C4-2B (cell line): Measurements from ENCODE around the gene OSBP2.

Experiments used
- H3K27ac ChIP-seq: fragments of 450-650 bp; 2 replicates; pipeline ENCODE4 v1.5.1; 2017
- CTCF ChIP-seq: fragments of 450-650 bp; conservative IDR thresholded peaks from 2 replicates; pipeline ENCODE4 v1.5.1; 2017; ENCODE audit warnings: mild to moderate bottlenecking
- ZFX ChIP-seq: fragments of 450-650 bp; IDR thresholded peaks from 2 replicates; pipeline ENCODE4 v1.6.1; 2017

Gene OSBP2

DNA sequence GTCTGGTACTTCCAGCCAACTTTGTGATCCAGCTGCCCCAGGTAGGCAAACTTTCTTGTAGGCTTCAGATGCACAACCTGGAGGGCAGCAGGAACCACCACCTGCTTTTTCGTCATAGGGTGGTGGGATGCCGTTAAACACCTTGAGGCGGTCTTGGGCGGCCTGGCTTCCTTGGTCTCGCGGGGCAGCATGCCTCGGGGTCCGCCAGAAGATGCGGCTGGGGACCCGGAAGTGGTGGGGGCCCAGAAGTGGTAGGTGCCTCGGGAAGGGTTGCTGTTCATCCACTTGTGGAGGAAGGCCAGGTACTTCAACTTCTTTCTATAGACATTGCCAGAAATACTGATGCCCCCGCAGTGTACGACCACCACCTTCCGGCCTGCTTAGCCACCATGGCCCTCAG, 40.3 kb upstream of the OSBP2 start:
- TF ChIP-seq ZFX: no peak
- TF ChIP-seq CTCF: no peak
- no peak overlapping the region for H3K27ac ChIP-seq

DNA sequence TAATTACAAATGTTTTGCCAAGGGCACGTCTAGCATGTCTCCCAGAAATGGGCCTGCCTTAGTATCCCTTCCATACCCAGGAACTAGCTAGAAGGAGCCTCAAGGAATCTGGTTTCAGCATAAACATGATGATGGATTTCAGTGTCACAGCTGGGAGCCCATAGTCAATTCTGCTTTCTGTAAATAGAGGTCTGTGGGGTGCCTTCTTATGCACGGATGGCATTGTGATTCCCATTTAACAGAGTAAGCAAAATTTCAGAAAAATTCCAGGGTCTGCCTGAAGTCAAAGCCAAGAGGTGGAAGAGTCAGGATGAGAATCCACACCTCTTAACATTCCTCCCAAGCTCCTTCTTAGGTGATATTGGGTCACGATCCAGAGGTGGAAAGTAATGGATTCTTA, 39.1 kb upstream of the OSBP2 start:
- no peak overlapping the region for H3K27ac ChIP-seq
- no peak for TF ChIP-seq ZFX
- TF ChIP-seq CTCF: no peak

- no peak for TF ChIP-seq ZFX
- TF ChIP-seq CTCF: no peak
- H3K27ac ChIP-seq: no peak overlapping the region
These were observed 32.6 kb upstream of the OSBP2 start for GRCh38 chr22:30662040-30662439.

GRCh38 chr22:30664798-30665197, 29.9 kb upstream of the OSBP2 start:
- no peak for TF ChIP-seq ZFX
- TF ChIP-seq CTCF: no peak
- H3K27ac ChIP-seq: no peak overlapping the region

DNA sequence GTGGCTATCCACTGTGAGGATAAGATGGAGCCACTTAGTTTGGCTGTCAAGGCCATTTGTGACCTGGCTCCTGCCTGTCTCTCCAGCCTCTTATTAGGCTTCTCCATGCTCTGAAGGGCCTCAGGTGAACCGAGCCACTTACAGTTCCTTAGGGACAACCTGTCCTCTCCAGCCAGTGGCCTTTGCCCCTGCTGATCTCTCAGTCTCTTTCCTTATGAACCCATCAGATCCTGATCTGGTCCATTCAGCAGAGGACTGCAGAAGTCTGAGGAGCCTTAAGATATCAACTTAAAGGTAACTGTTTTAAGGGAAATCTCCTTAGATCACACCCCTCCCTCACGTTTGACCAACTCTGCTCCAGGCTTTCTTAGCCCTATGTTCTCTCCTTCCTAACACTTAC, 29.4 kb upstream of the OSBP2 start:
- TF ChIP-seq CTCF: no peak
- no peak for TF ChIP-seq ZFX
- H3K27ac ChIP-seq: no peak overlapping the region

GRCh38 chr22:30665786-30666185, 28.9 kb upstream of the OSBP2 start:
- TF ChIP-seq CTCF: no peak
- TF ChIP-seq ZFX: no peak
- H3K27ac ChIP-seq: no peak overlapping the region

GRCh38 chr22:30667107-30667493, 27.6 kb upstream of the OSBP2 start:
- H3K27ac ChIP-seq: peak overlapping the region; percentile 49; the same call in 1 of the 2 replicates
- TF ChIP-seq ZFX (no peak), CTCF (no peak)
